ENCODE measurements around the gene RHEB.

Gene RHEB

GRCh38 chr7:151430391-151431205 lies 89.1 kb downstream of the RHEB start:
- no peak for DNase-seq

DNA sequence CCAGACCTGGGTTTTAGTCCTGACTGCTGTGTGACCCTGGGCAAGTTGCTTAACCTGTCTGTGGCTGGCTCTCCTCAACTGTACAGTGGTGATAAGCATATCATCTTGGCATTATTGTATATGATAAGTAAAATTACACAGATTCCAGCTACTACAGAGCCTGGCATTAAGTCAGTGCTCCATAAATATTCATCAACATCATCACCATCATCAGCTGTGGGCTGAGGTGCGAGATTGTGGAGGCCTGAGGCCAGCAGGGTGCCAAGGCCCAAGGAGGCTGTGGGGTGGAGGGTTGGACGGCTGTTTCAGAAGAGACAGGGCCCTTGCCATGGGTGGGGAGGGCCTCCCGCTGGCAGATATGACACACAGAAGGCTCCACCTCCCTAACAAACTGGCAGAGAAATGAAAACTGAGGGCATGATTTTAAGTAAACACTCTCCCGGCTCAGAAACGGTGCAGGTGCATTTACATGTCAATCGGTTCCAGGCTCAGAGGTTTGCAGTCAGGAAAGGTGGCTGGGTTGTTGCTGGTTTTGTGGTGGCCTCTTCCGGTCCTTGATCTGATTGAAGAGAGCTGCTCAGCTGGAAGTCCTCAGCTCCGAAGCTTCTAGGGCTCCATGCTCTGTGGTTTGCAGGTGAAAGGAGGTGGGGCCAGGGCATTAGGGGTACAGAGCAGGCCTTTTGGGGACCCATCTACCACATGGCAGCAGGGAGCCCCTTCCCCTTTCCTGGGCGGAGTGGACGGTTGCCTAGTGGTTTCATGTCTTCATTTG lies 89.9 kb downstream of the RHEB start:
- peak in 3 of 5 experiments; percentile 50 to 91 (median 73) for DNase-seq

DNA sequence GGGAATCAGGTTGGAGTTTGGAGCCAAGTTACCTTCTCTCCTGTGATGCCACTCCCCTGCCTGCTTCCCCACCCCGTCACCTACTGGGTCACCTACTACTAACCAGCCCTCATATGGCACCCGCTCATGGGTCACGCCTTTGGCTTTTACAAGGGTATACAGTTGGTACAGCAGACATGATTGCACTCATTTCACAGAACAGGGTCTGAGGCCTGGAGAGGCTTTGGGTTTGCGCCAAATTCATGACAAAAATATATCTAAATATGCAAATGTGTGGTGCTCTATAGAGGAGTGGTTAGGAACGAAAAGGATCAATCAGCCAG lies 90.5 kb downstream of the RHEB start:
- no peak for DNase-seq

- DNase-seq = no peak
These were observed 91.1 kb downstream of the RHEB start for GRCh38 chr7:151428378-151429236.

- no peak for DNase-seq
These were observed 91.9 kb downstream of the RHEB start for GRCh38 chr7:151427705-151428377.

DNA sequence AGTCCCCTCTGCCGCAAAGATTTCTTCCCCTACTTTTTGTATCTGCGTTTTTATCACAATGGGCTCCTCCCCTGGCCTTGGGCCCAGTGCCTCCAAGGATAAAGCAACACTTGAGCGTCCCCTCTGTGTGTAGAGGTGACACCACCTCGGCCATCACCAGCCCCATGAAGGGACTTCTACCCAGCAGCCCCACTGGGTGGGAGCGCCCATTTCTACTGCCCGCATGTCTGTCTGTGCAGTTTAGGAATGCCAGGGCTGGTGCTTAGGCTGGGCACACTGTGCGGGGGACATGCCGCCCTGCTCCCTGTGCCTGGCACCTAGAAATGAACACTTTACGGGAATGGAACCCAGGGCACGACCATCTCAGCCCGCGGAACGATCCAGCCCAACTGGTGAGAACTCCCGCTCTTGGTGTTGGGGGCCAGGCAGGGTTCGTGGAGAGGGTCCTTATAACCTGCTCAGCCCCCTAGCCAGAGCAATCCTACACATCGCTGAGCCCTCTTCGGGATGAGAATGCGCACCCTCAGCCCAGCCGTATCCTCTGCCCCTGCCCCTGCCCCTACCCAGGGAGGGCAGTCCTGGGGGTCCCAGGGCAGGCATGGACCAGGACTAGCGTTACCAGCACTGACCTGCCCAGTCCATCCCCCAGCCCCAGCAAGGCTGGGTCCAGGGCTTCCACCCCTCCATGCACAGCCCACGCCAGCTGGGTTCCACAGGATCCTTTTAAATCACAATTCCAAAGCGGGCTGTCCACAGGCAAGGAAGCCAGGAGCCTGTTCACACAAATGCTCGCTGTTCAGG lies 92.6 kb downstream of the RHEB start:
- DNase-seq = no peak

- DNase-seq = no peak
These were observed 93.2 kb downstream of the RHEB start for GRCh38 chr7:151426441-151426903.

GRCh38 chr7:151425670-151426440 lies 93.8 kb downstream of the RHEB start:
- no peak for DNase-seq

- DNase-seq = no peak
These were observed 94.9 kb downstream of the RHEB start for GRCh38 chr7:151424799-151425198.

DNA sequence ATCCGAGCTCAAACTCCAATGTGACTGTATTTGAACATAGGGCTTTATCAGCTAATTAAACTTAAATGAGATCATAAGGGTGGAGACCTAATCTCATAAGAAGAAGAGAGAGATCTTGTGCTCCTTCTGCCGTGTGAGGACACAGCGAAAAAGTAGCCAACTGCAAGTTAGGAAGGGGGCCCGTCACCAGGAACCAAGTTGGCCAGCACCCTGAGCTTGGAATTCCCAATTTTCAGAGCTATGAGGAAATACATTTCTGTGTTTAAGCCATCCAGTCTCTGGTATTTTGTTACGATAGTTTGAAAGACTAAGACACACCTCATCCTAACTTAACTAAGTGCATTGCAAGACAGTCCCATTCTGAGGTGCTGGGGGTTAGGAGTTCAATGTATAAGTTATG lies 95.8 kb downstream of the RHEB start:
- DNase-seq = no peak

GRCh38 chr7:151423226-151423625 lies 96.5 kb downstream of the RHEB start:
- DNase-seq = no peak

DNA sequence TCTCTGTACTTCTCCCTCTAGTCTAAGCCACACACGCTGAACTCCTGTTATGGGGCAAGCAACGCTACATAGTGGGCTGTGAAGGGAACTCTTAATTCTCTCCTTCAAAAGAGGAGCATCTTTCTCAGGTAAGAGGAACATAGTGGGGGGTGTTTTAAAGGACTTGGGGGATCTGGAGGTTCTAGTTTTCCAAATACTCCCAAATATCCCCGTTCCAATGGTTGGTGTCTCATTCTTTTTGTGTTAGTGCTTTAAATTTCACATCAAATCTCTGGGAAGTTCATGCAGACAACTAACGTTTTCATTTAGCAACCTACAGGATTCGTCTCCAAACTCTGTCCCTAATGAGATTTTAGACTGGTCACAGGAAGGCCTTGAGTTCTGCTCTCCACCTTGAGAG lies 97.5 kb downstream of the RHEB start:
- DNase-seq = no peak

- DNase-seq = no peak
These were observed 99.6 kb downstream of the RHEB start for GRCh38 chr7:151420144-151420543.

- no peak for DNase-seq
These were observed 102.8 kb downstream of the RHEB start for GRCh38 chr7:151416941-151417315.

DNA sequence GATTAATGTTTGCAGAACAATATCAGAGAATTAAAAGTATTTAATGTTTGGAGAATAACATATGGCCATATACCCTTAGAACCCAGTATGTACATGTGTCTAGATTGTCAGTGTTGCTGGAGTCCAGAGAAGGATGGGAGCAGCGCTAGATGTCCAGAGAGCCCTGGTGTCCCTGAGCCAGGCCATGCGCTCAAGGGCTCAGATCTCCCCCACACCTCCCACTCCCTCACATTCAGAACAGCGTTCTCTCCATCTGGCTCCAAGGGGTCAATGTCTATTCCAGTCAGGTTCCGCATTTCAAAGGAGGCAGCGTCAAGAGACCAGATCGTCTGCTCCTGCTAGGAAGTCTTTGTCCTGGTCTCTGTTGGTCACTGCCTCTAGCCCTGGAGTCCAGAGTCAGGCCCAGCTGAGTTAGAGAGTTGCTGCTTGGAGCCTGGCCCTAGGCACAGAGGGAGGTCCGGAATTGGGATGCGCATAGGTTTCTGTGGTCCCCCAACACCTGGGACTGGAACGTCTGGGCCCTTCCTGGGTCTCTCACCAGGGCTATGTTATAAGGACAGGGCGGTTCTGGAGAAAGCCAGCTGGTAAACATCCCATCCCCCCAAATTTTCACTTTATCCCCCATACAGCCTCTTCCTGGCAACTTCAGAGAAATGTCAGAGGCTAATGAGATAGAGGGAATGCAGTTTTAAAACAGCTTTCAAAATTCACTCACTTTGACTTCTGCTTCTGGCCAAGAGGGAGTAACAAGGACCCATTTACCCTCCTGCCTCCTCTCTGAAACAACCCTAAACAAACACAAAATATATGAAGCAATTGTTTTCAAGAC lies 103.4 kb downstream of the RHEB start:
- no peak for DNase-seq

Data from T-helper 2 cell (primary cell).